Iris pigment epithelial cell (primary cell): ENCODE data around the gene ACSL3.
A peak's percentile ranks its signal among the peaks of the same experiment; 100 is the strongest.

ENCODE experiments used
- DNase-seq: peaks from one replicate; pipeline ENCODE4 v3.0.0-alpha.2; 2011; ENCODE audit warnings: low read depth

ACSL3 gene

GRCh38 chr2:222879604-222879933 lies 18.7 kb downstream of the ACSL3 start:
- DNase-seq, result no peak

- no peak for DNase-seq
Measured at GRCh38 chr2:222882484-222882928, 21.7 kb downstream of the ACSL3 start.

GRCh38 chr2:222883420-222883819 lies 22.6 kb downstream of the ACSL3 start:
- no peak for DNase-seq

GRCh38 chr2:222884114-222884771 lies 23.4 kb downstream of the ACSL3 start:
- DNase-seq, result no peak

- no peak for DNase-seq
Measured at GRCh38 chr2:222884805-222885424, 24.1 kb downstream of the ACSL3 start.

GRCh38 chr2:222887124-222887523 lies 26.3 kb downstream of the ACSL3 start:
- DNase-seq, result peak; percentile 35

- DNase-seq, result no peak
Measured at GRCh38 chr2:222888716-222889115, 27.9 kb downstream of the ACSL3 start.

- DNase-seq, result peak; percentile 58
Measured at GRCh38 chr2:222891890-222892289, 31.1 kb downstream of the ACSL3 start.

- peak; percentile 85 for DNase-seq
Measured at GRCh38 chr2:222892321-222892720, 31.5 kb downstream of the ACSL3 start.

- no peak for DNase-seq
Measured at GRCh38 chr2:222892761-222893160, 31.9 kb downstream of the ACSL3 start.

GRCh38 chr2:222893716-222894115 lies 32.9 kb downstream of the ACSL3 start:
- no peak for DNase-seq

- no peak for DNase-seq
Measured at GRCh38 chr2:222895144-222895543, 34.3 kb downstream of the ACSL3 start.

GRCh38 chr2:222897898-222898297 lies 37.1 kb downstream of the ACSL3 start:
- DNase-seq, result no peak

GRCh38 chr2:222899413-222900181 lies 38.8 kb downstream of the ACSL3 start:
- no peak for DNase-seq

GRCh38 chr2:222900354-222900753 lies 39.5 kb downstream of the ACSL3 start:
- peak; percentile 88 for DNase-seq

- no peak for DNase-seq
Measured at GRCh38 chr2:222902660-222903059, 41.8 kb downstream of the ACSL3 start.

- DNase-seq, result peak; percentile 64
Measured at GRCh38 chr2:222903234-222904220, 42.7 kb downstream of the ACSL3 start.

- DNase-seq, result peak; percentile 96
Measured at GRCh38 chr2:222904557-222905258, 43.9 kb downstream of the ACSL3 start.

GRCh38 chr2:222907048-222907447 lies 46.2 kb downstream of the ACSL3 start:
- DNase-seq, result no peak

GRCh38 chr2:222907790-222908441 lies 47.1 kb downstream of the ACSL3 start:
- DNase-seq, result peak; percentile 76

- DNase-seq, result no peak
Measured at GRCh38 chr2:222909286-222909685, 48.5 kb downstream of the ACSL3 start.
